ENCODE results near the gene PACRG. TPM values are rescaled to one million over a fixed set of nuclear protein-coding genes. Genes with fewer than 3 reads are reported as not detected.

PACRG gene
- total RNA-seq, 2 donors from 2014 or later, result 0.14 to 3.9 TPM

- DNase-seq (ENCODE audit: low spot score), result no peak
- intact Hi-C loops (cut with DNase I), result no loop called here
Measured at GRCh38 chr6:163239572-163240340, 512.0 kb downstream of the PACRG start.

GRCh38 chr6:163240556-163240955 lies 512.8 kb downstream of the PACRG start:
- intact Hi-C loops (cut with DNase I), result no loop called here
- no peak for DNase-seq (ENCODE audit: low spot score)

GRCh38 chr6:163241683-163242082 lies 513.9 kb downstream of the PACRG start:
- DNase-seq (ENCODE audit: low spot score), result no peak
- intact Hi-C loops (cut with DNase I), result no loop called here

- no peak for DNase-seq (ENCODE audit: low spot score)
- intact Hi-C loops (cut with DNase I), result no loop called here
Measured at GRCh38 chr6:163243083-163243482, 515.3 kb downstream of the PACRG start.

GRCh38 chr6:163243692-163244589 lies 516.2 kb downstream of the PACRG start:
- intact Hi-C loops (cut with DNase I), result no loop called here
- DNase-seq (ENCODE audit: low spot score), result no peak

GRCh38 chr6:163248051-163248450 lies 520.3 kb downstream of the PACRG start:
- DNase-seq (ENCODE audit: low spot score), result no peak
- intact Hi-C loops (cut with DNase I), result no loop called here

- intact Hi-C loops (cut with DNase I), result no loop called here
- no peak for DNase-seq (ENCODE audit: low spot score)
Measured at GRCh38 chr6:163249651-163250101, 521.9 kb downstream of the PACRG start.

- DNase-seq (ENCODE audit: low spot score), result no peak
- intact Hi-C loops (cut with DNase I), result no loop called here
Measured at GRCh38 chr6:163250116-163250515, 522.3 kb downstream of the PACRG start.

- intact Hi-C loops (cut with DNase I), result no loop called here
Measured at GRCh38 chr6:163252061-163252591, 524.4 kb downstream of the PACRG start.

GRCh38 chr6:163253556-163254213 lies 525.9 kb downstream of the PACRG start:
- no peak for DNase-seq (ENCODE audit: low spot score)
- intact Hi-C loops (cut with DNase I), result loop anchor here in 1 of 2 donors (1.0 kb wide), 1 partner anchor 29 kb away; no protein-coding TSS in a partner anchor

More at GRCh38 chr6:163252061-163252591, 524.4 kb downstream of the PACRG start:
- DNase-seq (ENCODE audit: low spot score), result no peak

GRCh38 chr6:163254341-163254835 lies 526.6 kb downstream of the PACRG start:
- DNase-seq (ENCODE audit: low spot score), result no peak
- intact Hi-C loops (cut with DNase I), result loop anchor here in 1 of 2 donors (1.0 kb wide), 1 partner anchor 30 kb away; no protein-coding TSS in a partner anchor

GRCh38 chr6:163255265-163255664 lies 527.5 kb downstream of the PACRG start:
- intact Hi-C loops (cut with DNase I), result no loop called here
- DNase-seq (ENCODE audit: low spot score), result no peak

- intact Hi-C loops (cut with DNase I), result no loop called here
- DNase-seq (ENCODE audit: low spot score), result no peak
Measured at GRCh38 chr6:163259689-163260088, 531.9 kb downstream of the PACRG start.

- DNase-seq (ENCODE audit: low spot score), result no peak
- intact Hi-C loops (cut with DNase I), result no loop called here
Measured at GRCh38 chr6:163260111-163260895, 532.5 kb downstream of the PACRG start.

- DNase-seq (ENCODE audit: low spot score), result no peak
- intact Hi-C loops (cut with DNase I), result no loop called here
Measured at GRCh38 chr6:163260911-163261310, 533.1 kb downstream of the PACRG start.

GRCh38 chr6:163261361-163261760 lies 533.6 kb downstream of the PACRG start:
- intact Hi-C loops (cut with DNase I), result no loop called here
- no peak for DNase-seq (ENCODE audit: low spot score)

- DNase-seq (ENCODE audit: low spot score), result no peak
- intact Hi-C loops (cut with DNase I), result no loop called here
Measured at GRCh38 chr6:163262080-163262479, 534.3 kb downstream of the PACRG start.

GRCh38 chr6:163263196-163263595 lies 535.4 kb downstream of the PACRG start:
- no peak for DNase-seq (ENCODE audit: low spot score)

More at GRCh38 chr6:163263196-163263595, 535.4 kb downstream of the PACRG start:
- intact Hi-C loops (cut with DNase I), result no loop called here

Data from posterior vena cava (tissue), 2 donors.